HCT116 (cell line): ENCODE data around the gene HCN1. TPM values are rescaled to one million over a fixed set of nuclear protein-coding genes. Genes with fewer than 3 reads are reported as not detected.

Experiments used
- ATAC-seq: fragments of 200-7000 bp; cut with Tn5 transposase; 2 replicates; pipeline ENCODE4 v1.9.1; 2020; ENCODE audit warnings: mild to moderate bottlenecking, moderate library complexity
- BruUV-seq: library from RNA; stranded (reverse); fragments of 400-500 nt; replicated peaks from 2 replicates; lab custom pipeline; 2021; lab: Mats Ljungman, UMichigan
- CTCF ChIA-PET: fragments of 300-600 bp; sonication (Branson Sonifier 250); formaldehyde crosslinking; loops from one replicate; lab custom pipeline; 2021; ENCODE audit warnings: antibody characterized with exemption; lab: Charles Lee
- POLR2A ChIA-PET: fragments of 300-600, 350-600 bp; sonication (Branson Sonifier 250); formaldehyde crosslinking; loops from one replicate; lab custom pipeline; 2021; ENCODE audit warnings: antibody characterized with exemption; lab: Charles Lee
- RAD21 ChIA-PET, 2 experiments: fragments of 300-600 bp; sonication (Branson Sonifier 250); formaldehyde crosslinking; loops; one replicate each; lab custom pipeline; 2023; ENCODE audit warnings: low total read pairs in 2 of 2; ENCODE audit not compliant: uncharacterized antibody in 2 of 2, unreplicated experiment in 2 of 2, low non-redundant PET in 1 of 2; lab: Charles Lee
- DNase-seq: peaks from one replicate; pipeline ENCODE4 v3.0.0-alpha.2; 2010; ENCODE audit warnings: low read depth, low spot score
- H2AFZ ChIP-seq: fragments of 200-600 bp; shearing (Covaris generic), sonication (generic); 2 replicates; pipeline ENCODE4 v1.6.1; 2017; ENCODE audit warnings: low read depth, mixed run types, mixed read lengths, antibody characterized with exemption, low read length; ENCODE audit not compliant: poor library complexity, severe bottlenecking
- H3K27ac ChIP-seq: 2 replicates; pipeline ENCODE4 v1.5.1; 2012; ENCODE audit warnings: low read depth, low read length
- H3K27me3 ChIP-seq: fragments of 200-600 bp; sonication (generic); 2 replicates; pipeline ENCODE4 v1.6.1; 2016; ENCODE audit warnings: mixed run types, low read length, mixed read lengths; ENCODE audit not compliant: insufficient read depth
- H3K36me3 ChIP-seq, 2 experiments: fragments of 200-500 bp in 1 of 2; fragments of 200-600 bp in 1 of 2; sonication (Bioruptor generic) in 1 of 2; sonication (generic) in 1 of 2; 2 replicates each; pipeline versions ENCODE4 v1.5.1 to v1.6.1; 2014 to 2016; ENCODE audit warnings: low read length in 2 of 2, inconsistent platforms in 1 of 2, mixed read lengths in 1 of 2, mixed run types in 1 of 2; ENCODE audit not compliant: insufficient read depth in 2 of 2, control insufficient read depth in 1 of 2
- H3K4me1 ChIP-seq, 2 experiments: fragments of 200-600 bp in 1 of 2; sonication (generic) in 1 of 2; 2 replicates each; pipeline versions ENCODE4 v1.5.1 to v1.6.1; 2012 to 2017; ENCODE audit warnings: low read length in 2 of 2, inconsistent platforms in 1 of 2, mild to moderate bottlenecking in 1 of 2, mixed read lengths in 1 of 2, mixed run types in 1 of 2, moderate library complexity in 1 of 2; ENCODE audit not compliant: insufficient read depth in 2 of 2, control insufficient read depth in 1 of 2
- H3K4me2 ChIP-seq: fragments of 200-600 bp; sonication (generic); 2 replicates; pipeline ENCODE4 v1.6.1; 2017; ENCODE audit warnings: mixed run types, low read length, mixed read lengths
- H3K4me3 ChIP-seq, 2 experiments: fragments of 200-600 bp in 1 of 2; sonication (generic) in 1 of 2; replicated peaks in 1 of 2; 2 replicates each; pipeline ENCODE4 v1.5.1; 2011 to 2016; ENCODE audit warnings: low read length in 2 of 2, control low read depth in 1 of 2, low read depth in 1 of 2, mild to moderate bottlenecking in 1 of 2, mixed read lengths in 1 of 2, mixed run types in 1 of 2
- H3K79me2 ChIP-seq: fragments of 200-600 bp; sonication (generic); 2 replicates; pipeline ENCODE4 v1.6.1; 2017; ENCODE audit warnings: mild to moderate bottlenecking, mixed run types, low read length, moderate library complexity, mixed read lengths; ENCODE audit not compliant: insufficient read depth
- H3K9ac ChIP-seq: fragments of 200-600 bp; sonication (generic); 2 replicates; pipeline ENCODE4 v1.6.1; 2016; ENCODE audit warnings: low read length, mixed read lengths
- H3K9me2 ChIP-seq: fragments of 200-600 bp; sonication (generic), shearing (Covaris generic); 2 replicates; pipeline ENCODE4 v1.6.1; 2017; ENCODE audit warnings: mixed run types, mild to moderate bottlenecking, moderate library complexity; ENCODE audit not compliant: insufficient read depth
- H3K9me3 ChIP-seq, 2 experiments: fragments of 200-500 bp in 1 of 2; fragments of 200-600 bp in 1 of 2; sonication (Bioruptor generic) in 1 of 2; sonication (generic) in 1 of 2; 2 replicates each; pipeline ENCODE4 v1.6.1; 2014 to 2017; ENCODE audit warnings: low read length in 2 of 2, mixed read lengths in 2 of 2, inconsistent platforms in 1 of 2, low read depth in 1 of 2, mild to moderate bottlenecking in 1 of 2, mixed run types in 1 of 2, moderate library complexity in 1 of 2; ENCODE audit not compliant: control insufficient read depth in 1 of 2, insufficient read depth in 1 of 2
- H4K20me1 ChIP-seq: fragments of 200-600 bp; sonication (generic), shearing (Covaris generic); 2 replicates; pipeline ENCODE4 v1.6.1; 2017; ENCODE audit warnings: mixed run types, mild to moderate bottlenecking, moderate library complexity; ENCODE audit not compliant: insufficient read depth
- CEBPB ChIP-seq: IDR thresholded peaks from 2 replicates; pipeline ENCODE4 v1.6.1; 2012; ENCODE audit warnings: low read depth
- CTCF ChIP-seq, 3 experiments: fragments of 200-600 bp in 1 of 3; sonication (generic) in 1 of 3; IDR thresholded peaks in 2 of 3; conservative IDR thresholded peaks in 1 of 3; 2 replicates each; pipeline ENCODE4 v1.5.1; 2012 to 2017; ENCODE audit warnings: low read depth in 2 of 3, low read length in 2 of 3, antibody characterized with exemption in 1 of 3, borderline replicate concordance in 1 of 3, control low read depth in 1 of 3, mild to moderate bottlenecking in 1 of 3, mixed read lengths in 1 of 3, mixed run types in 1 of 3, moderate library complexity in 1 of 3; ENCODE audit not compliant: insufficient read depth in 1 of 3
- EGR1 ChIP-seq: IDR thresholded peaks from 2 replicates; pipeline ENCODE4 v1.6.1; 2012; ENCODE audit warnings: low read depth
- ELF1 ChIP-seq: IDR thresholded peaks from 2 replicates; pipeline ENCODE4 v1.6.1; 2012; ENCODE audit warnings: low read depth, borderline replicate concordance
- EZH2phosphoT487 ChIP-seq: fragments of 200-600 bp; IDR thresholded peaks from 2 replicates; pipeline ENCODE4 v1.6.1; 2018; ENCODE audit warnings: antibody characterized with exemption, borderline replicate concordance
- MAX ChIP-seq: IDR thresholded peaks from 2 replicates; pipeline ENCODE4 v1.6.1; 2012
- RAD21 ChIP-seq: IDR thresholded peaks from 2 replicates; pipeline ENCODE4 v1.6.1; 2012; ENCODE audit warnings: low read depth, mild to moderate bottlenecking
- REST ChIP-seq: IDR thresholded peaks from 2 replicates; pipeline ENCODE4 v1.6.1; 2012; ENCODE audit warnings: low read depth
- SIN3A ChIP-seq: IDR thresholded peaks from 2 replicates; pipeline ENCODE4 v1.6.1; 2012; ENCODE audit warnings: low read depth
- TCF7L2 ChIP-seq: IDR thresholded peaks from 2 replicates; pipeline ENCODE4 v1.7.0; 2011; ENCODE audit warnings: borderline replicate concordance, inconsistent platforms; ENCODE audit not compliant: insufficient read depth, insufficient read length; ENCODE audit errors: extremely low read depth
- ZBTB33 ChIP-seq: IDR thresholded peaks from 2 replicates; pipeline ENCODE4 v1.6.1; 2011; ENCODE audit warnings: mild to moderate bottlenecking, low read length, moderate library complexity; ENCODE audit not compliant: insufficient replicate concordance; ENCODE audit errors: extremely low read depth
- ZNF274 ChIP-seq: fragments of 200-500 bp; sonication (Bioruptor generic); IDR thresholded peaks from 2 replicates; pipeline ENCODE4 v1.6.1; 2014; ENCODE audit warnings: mild to moderate bottlenecking, low read depth, low read length, inconsistent platforms
- intact Hi-C: fragments of 100-400 bp; cut with micrococcal nuclease; formaldehyde crosslinking; loops from 2 replicates; pipeline ENCODE4 v1.10.0; 2022
- total RNA-seq: library from RNA; stranded (reverse); gene quantifications from one replicate; pipeline ENCODE4 v1.2.1, GENCODE V29; 2021; ENCODE audit not compliant: unreplicated experiment

The HCN1 gene
- total RNA-seq, 1 experiment from 2014 or later: 0.10 TPM

GRCh38 chr5:45725537-45725936 lies 29.4 kb upstream of the HCN1 start:
- RAD21 ChIA-PET: no interaction called here
- no peak overlapping the region for H2AFZ ChIP-seq
- H3K79me2 ChIP-seq: no peaks in the 10 kb centered on the region
- no peaks in the 10 kb centered on the region for H3K9me2 ChIP-seq
- H3K4me2 ChIP-seq: no peak overlapping the region
- no peak overlapping the region for H3K4me3 ChIP-seq
- no peaks in the 10 kb centered on the region; the same call in 1 of the 2 replicates for H4K20me1 ChIP-seq
- no peak overlapping the region for H3K27ac ChIP-seq
- H3K27me3 ChIP-seq: no peaks in the 10 kb centered on the region
- TF ChIP-seq CEBPB (no peak), CTCF (IDR thresholded peaks at IDR 0.05 in 2 of 3, conservative IDR thresholded peaks at IDR 0.05 in 1 of 3; ENCODE audit: borderline replicate concordance in 1 of 3, insufficient read depth in 1 of 3, low read depth in 2 of 3, low read length in 2 of 3) (no peak), REST (no peak), ZNF274 (no peak), ELF1 (no peak), EGR1 (no peak), EZH2phosphoT487 (no peak), MAX (no peak), ZBTB33 (no peak), TCF7L2 (no peak), SIN3A (no peak), RAD21 (no peak)
- TF ChIP-seq, all 23 proteins: peak for 0
- ChIA-PET POLR2A (no interaction called here), CTCF (no interaction called here)
- H3K9ac ChIP-seq: no peak overlapping the region
- no peaks in the 10 kb centered on the region for H3K36me3 ChIP-seq
- no peaks in the 10 kb centered on the region for H3K4me1 ChIP-seq
- DNase-seq: no peak
- no TSS peak for BruUV-seq
- no peaks in the 10 kb centered on the region for H3K9me3 ChIP-seq
- intact Hi-C loops: no loop called here
- no peak for ATAC-seq
